AG09319 (cell line): Measurements from ENCODE around the gene SLC25A39.
A peak's percentile ranks its signal among the peaks of the same experiment; 100 is the strongest.

ENCODE experiments used
- DNase-seq: peaks from one replicate; pipeline ENCODE4 v3.0.0-alpha.2; 2010; ENCODE audit warnings: low read depth; ENCODE audit errors: extremely low read depth
- CTCF ChIP-seq: IDR thresholded peaks from 2 replicates; pipeline ENCODE4 v1.5.1; 2011; ENCODE audit warnings: low read depth, mild to moderate bottlenecking, inconsistent platforms, low read length, moderate library complexity

SLC25A39 gene

GRCh38 chr17:44352828-44353671, 28.4 kb upstream of the SLC25A39 start:
- TF ChIP-seq CTCF, result no peak
- no peak for DNase-seq

- DNase-seq, result no peak
- no peak for TF ChIP-seq CTCF
Measured at GRCh38 chr17:44351961-44352827, 27.6 kb upstream of the SLC25A39 start.

- no peak for DNase-seq
- no peak for TF ChIP-seq CTCF
Measured at GRCh38 chr17:44351464-44351863, 26.8 kb upstream of the SLC25A39 start.

GRCh38 chr17:44350733-44351226, 26.2 kb upstream of the SLC25A39 start:
- peak; percentile 78 for TF ChIP-seq CTCF
- DNase-seq, result no peak

- no peak for DNase-seq
Measured at GRCh38 chr17:44349553-44350070, 25.0 kb upstream of the SLC25A39 start.

GRCh38 chr17:44348988-44349364, 24.4 kb upstream of the SLC25A39 start:
- no peak for DNase-seq
- TF ChIP-seq CTCF, result no peak

More at GRCh38 chr17:44349553-44350070, 25.0 kb upstream of the SLC25A39 start:
- no peak for TF ChIP-seq CTCF
